T-helper 9 cell (primary cell): ENCODE results near the gene BAIAP3.

Experiments used
- DNase-seq: peaks from one replicate; pipeline ENCODE4 v3.0.0-alpha.2; 2020

BAIAP3 gene

GRCh38 chr16:1300664-1301476 lies 32.6 kb upstream of the BAIAP3 start:
- DNase-seq: peak; percentile 67

- DNase-seq: no peak
Observed at GRCh38 chr16:1301562-1301961, 31.9 kb upstream of the BAIAP3 start.

- DNase-seq: no peak
Observed at GRCh38 chr16:1305823-1306222, 27.6 kb upstream of the BAIAP3 start.

GRCh38 chr16:1306334-1306733 lies 27.1 kb upstream of the BAIAP3 start:
- no peak for DNase-seq

- DNase-seq: no peak
Observed at GRCh38 chr16:1308036-1308976, 25.1 kb upstream of the BAIAP3 start.

GRCh38 chr16:1308977-1309885 lies 24.2 kb upstream of the BAIAP3 start, which contains the start of gene UBE2I:
TSS of gene UBE2I (plus strand) at chr16:1309636. CDS start at chr16:1314031, 4,395 bp downstream.
- peak; percentile 97 for DNase-seq

- peak; percentile 57 for DNase-seq
Observed at GRCh38 chr16:1309888-1310831, 23.3 kb upstream of the BAIAP3 start.

GRCh38 chr16:1310832-1311200 lies 22.6 kb upstream of the BAIAP3 start:
- DNase-seq: no peak

- DNase-seq: no peak
Observed at GRCh38 chr16:1311212-1311737, 22.2 kb upstream of the BAIAP3 start.

GRCh38 chr16:1311738-1312466 lies 21.5 kb upstream of the BAIAP3 start:
- no peak for DNase-seq

GRCh38 chr16:1312467-1312816 lies 21.0 kb upstream of the BAIAP3 start:
- no peak for DNase-seq

GRCh38 chr16:1312903-1313302 lies 20.5 kb upstream of the BAIAP3 start:
- DNase-seq: no peak

GRCh38 chr16:1313721-1314369 lies 19.6 kb upstream of the BAIAP3 start:
- DNase-seq: no peak

GRCh38 chr16:1314399-1315068 lies 18.9 kb upstream of the BAIAP3 start:
- no peak for DNase-seq

- DNase-seq: no peak
Observed at GRCh38 chr16:1315081-1316032, 18.1 kb upstream of the BAIAP3 start.

- DNase-seq: no peak
Observed at GRCh38 chr16:1316033-1316405, 17.4 kb upstream of the BAIAP3 start.

GRCh38 chr16:1317479-1318267 lies 15.8 kb upstream of the BAIAP3 start:
- DNase-seq: no peak

GRCh38 chr16:1318268-1318545 lies 15.2 kb upstream of the BAIAP3 start:
- DNase-seq: no peak
